ENCODE measurements around the gene OGFR.
"Not testable (repeated sequence)": the region's sequence is repeated elsewhere in the genome, so short reads cannot be mapped to it uniquely, and the experiment has no call there.

GRCh38 chr20:62848917-62849316 is 44.3 kb downstream of the OGFR start:
- not testable (repeated sequence) for TF ChIP-seq CTCF (conservative IDR thresholded peaks at IDR 0.05; ENCODE audit: low read depth in 2 of 2); EZH2 (IDR thresholded peaks at IDR 0.05; ENCODE audit: low read depth, unreplicated experiment); CREB1 (CRISPR knock-in tag; IDR thresholded peaks at IDR 0.05; ENCODE audit: low read depth); JUNB (IDR thresholded peaks at IDR 0.05; ENCODE audit: unreplicated experiment); POLR2AphosphoS5 (IDR thresholded peaks at IDR 0.05; ENCODE audit: low read depth); REST (IDR thresholded peaks at IDR 0.05; ENCODE audit: unreplicated experiment); ZNF114 (CRISPR knock-in tag; IDR thresholded peaks at IDR 0.05); EZH2phosphoT487 (IDR thresholded peaks at IDR 0.05; ENCODE audit: unreplicated experiment); ETS1 (IDR thresholded peaks at IDR 0.05); ZNF462 (CRISPR knock-in tag; IDR thresholded peaks at IDR 0.05); STAT1 (IDR thresholded peaks at IDR 0.05; ENCODE audit: unreplicated experiment)

Measured in GM23338 (cell line).